GM19455 (cell line): Measurements from ENCODE around the gene GTF3C1.
"Not testable (repeated sequence)": the region's sequence is repeated elsewhere in the genome, so short reads cannot be mapped to it uniquely, and the experiment has no call there.

Experiments used
- ATAC-seq: cut with Tn5 transposase; IDR thresholded peaks from one replicate; pipeline ENCODE4 v1.9.1; 2021; ENCODE audit not compliant: unreplicated experiment

Gene GTF3C1

DNA sequence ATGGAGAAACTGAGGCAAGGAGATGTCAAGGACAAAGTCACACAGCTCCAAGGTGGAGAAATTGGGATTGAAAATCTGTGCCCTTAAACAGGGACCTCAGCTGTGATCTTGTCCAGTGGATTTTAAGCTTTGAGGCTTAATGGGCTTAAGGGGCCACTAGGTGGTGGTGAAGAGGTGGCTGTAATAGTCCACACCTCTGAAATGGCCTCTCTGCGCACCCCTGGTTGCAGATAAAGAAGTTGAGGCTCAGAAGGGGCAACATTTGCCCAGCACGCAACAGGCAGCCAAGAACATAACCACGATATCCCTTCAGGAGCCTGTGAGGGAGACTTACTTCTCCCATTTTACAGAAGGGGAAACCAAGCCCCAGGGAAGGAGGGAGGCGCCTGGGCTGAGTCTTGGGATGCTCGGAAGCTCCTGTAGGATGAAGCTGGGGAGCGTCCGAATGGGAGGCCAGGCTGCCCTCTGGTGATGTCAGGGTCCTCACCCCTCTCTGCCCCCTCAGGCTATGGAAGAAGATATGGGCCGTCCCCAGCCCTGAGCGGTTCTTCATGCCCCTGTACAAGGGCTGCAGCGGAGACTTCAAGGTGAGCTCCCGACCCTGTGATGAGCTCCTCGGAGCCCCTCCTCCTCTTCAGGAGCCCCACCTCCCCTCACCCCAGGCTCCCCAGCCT is 104.1 kb downstream of the GTF3C1 start:
- no peak for ATAC-seq

DNA sequence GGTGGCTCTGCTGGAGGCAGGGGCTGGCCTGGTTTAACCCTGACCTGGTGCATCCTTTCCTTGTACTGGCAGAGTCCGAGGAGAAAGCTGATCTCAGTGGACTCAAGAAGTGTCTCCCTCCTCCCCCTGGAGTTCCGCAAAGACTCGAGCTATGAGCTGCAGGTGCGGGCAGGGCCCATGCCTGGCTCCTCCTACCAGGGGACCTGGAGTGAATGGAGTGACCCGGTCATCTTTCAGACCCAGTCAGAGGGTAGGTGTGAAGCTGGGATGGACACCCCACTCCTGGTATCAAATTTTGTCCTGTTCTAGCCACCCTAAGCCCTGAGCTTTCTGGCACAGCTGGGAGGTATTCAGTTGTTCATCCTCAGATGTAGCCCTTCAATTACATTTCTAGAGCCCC is 105.2 kb downstream of the GTF3C1 start:
- no peak for ATAC-seq

- ATAC-seq = no peak
These were observed 105.7 kb downstream of the GTF3C1 start for GRCh38 chr16:27444015-27444414.

DNA sequence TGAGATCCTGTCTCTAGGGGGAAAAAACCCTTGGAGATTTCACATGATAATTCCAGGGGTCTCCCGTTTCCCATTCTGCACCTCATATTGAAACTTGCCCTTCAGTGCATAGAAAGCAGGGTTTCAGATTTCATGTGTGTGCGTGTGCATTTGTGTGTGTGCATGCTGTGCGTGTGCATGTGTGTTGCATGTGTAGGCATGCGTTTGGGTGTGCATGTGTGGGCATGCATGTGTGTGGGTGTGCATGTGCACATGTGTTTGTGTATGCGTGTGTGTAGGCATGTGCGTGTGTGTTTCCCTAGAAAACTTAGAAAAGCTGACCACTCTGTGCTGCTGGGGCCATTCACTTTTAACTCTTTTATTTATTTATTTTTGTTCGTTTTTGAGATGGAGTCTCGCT is 107.7 kb downstream of the GTF3C1 start:
- ATAC-seq = no peak

DNA sequence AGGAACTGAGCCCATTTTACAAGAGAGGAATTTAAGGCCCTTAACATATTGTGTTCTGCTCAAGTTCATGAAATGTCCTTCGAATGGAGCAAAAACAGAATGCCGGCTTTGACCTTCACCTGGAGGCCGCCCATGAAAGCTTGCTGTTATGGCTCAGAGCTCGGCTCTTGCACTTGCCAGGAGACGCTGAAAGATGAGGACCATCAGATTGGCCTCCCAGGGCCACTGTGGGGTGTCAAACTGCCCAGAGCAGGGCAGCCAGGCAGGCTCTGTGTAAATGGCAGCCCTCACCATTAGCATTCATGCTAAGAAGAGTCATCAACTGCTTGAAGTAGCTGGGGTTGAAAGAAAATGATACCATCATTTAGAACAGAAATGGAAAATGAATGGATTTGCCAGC is 108.4 kb downstream of the GTF3C1 start:
- ATAC-seq = no peak

- no peak for ATAC-seq
These were observed 110.3 kb downstream of the GTF3C1 start for GRCh38 chr16:27439271-27440018.

DNA sequence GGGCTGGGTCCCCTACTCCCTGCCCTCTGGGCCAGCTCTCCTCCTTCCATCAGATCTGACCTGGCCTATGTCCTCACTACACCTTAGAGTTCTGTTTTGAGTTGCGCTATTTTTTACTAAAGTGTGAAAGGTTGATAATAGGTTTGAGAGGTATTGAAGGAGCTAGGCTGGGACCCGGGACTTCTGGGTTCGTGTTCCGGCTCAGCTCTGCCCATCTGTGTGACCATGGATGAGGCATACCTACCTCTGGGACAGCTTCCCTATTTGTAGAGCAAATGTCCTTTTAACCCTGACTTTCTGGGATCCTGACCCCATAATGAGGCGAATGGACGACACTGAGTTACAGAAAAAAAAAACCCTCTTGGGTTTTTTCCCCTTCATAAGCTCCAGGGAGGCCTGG is 111.8 kb downstream of the GTF3C1 start:
- no peak for ATAC-seq

DNA sequence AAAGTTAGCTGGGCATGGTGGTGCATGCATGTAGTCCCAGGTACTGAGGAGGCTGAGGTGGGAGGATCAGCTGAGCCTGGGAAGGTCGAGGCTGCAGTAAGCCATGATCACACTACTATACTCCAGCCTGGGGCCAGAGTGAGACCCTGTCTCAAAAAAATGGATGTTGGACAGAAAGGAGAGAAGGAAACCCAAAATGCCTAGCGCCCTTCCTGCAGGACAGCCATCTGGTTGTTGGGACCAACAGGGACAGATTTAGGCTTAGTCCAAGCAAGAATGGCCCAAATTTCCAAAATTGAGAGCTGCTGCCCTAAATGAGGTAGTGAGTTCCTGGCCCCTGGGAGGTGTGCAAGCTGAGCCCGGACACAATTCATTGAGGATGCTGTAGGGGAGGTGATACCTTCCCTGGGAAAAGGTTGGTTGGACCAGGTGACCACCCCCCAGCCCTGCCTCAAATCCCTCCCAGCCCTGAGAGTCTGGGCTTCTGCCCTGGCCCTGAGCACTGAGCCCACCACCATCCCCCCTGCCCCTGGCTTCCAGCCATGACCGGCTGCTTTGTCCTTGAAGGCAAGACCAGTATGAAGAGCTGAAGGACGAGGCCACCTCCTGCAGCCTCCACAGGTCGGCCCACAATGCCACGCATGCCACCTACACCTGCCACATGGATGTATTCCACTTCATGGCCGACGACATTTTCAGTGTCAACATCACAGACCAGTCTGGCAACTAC is 112.6 kb downstream of the GTF3C1 start:
- ATAC-seq = no peak

DNA sequence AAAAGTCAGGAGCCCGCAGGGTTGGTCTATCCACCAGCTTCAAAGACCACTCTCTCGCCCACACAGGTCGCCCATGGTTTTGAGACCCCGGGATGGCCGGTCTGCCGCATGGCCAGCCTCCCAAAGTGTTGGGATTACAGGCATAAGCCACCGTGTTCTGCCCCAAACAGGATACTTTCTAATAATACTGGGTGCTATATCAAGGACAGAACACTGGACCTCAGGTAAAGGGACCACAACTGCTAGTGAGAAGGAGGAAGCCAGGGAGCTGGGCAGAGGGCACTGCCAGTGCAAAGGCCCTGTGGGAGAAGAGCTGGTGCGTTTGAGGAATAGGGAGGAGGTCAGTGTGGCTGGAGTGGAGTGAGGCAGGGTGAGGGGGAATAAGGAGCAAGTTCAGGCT is 113.6 kb downstream of the GTF3C1 start:
- no peak for ATAC-seq

DNA sequence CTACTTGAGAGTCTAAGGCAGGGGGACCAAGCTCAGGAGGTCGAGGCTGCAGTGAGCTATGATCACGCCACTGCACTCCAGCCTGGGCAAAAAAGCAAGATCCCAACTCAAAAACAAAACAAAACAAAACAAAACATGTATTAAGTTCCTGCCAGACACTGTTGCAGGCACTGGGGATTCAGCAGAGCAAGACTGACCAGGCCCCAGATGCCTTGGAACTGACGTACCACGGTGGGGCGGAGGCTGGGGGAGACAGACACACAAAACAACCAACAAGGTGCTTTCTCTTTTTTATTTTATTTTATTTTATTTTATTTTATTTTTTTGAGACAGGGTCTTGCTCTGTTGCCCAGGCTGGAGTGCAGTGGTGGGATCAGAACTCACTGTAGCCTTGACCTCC is 114.6 kb downstream of the GTF3C1 start:
- not testable (repeated sequence) for ATAC-seq

- ATAC-seq = no peak
These were observed 115.3 kb downstream of the GTF3C1 start for GRCh38 chr16:27434141-27435051.

DNA sequence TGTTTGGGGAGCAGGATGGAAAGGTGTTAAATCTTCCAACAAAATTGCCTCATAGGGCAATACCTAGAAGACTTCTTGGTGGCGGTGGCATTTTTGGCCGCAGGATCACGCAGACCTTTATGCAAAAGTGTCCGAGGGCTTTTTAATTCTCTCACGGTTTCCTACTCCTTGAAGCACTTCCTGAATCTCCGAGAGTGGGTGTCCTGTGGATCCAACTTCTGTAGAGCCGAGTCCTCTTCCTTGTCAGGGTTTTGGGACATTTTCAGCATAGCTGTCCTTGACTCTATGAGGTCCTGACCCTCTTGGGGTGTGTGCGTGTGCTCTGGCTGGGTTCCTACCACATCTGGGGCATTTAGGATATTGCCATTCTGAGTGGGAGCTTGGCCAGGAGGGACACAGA is 116.1 kb downstream of the GTF3C1 start:
- ATAC-seq = no peak

DNA sequence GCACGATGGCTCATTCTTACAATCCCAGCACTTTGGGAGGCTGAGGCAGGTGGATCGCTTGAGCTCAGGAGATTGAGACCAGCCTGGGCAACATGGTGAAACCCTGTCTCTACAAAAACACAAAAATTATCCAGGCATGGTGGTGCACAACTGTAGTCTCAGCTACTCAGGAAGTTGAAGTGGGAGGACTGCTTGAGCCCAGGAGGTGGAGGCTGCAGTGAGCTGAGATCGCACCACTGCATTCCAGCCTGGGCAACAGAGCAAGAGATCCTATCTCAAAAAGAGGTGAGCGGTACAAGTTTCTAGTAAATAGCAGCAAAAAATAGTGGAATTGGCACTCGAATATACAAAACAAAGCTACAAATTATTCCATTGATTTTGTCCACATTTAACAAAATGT is 116.5 kb downstream of the GTF3C1 start:
- ATAC-seq = not testable (repeated sequence)

- no peak for ATAC-seq
These were observed 117.2 kb downstream of the GTF3C1 start for GRCh38 chr16:27432558-27432957.

- no peak for ATAC-seq
These were observed 117.8 kb downstream of the GTF3C1 start for GRCh38 chr16:27431773-27432532.

DNA sequence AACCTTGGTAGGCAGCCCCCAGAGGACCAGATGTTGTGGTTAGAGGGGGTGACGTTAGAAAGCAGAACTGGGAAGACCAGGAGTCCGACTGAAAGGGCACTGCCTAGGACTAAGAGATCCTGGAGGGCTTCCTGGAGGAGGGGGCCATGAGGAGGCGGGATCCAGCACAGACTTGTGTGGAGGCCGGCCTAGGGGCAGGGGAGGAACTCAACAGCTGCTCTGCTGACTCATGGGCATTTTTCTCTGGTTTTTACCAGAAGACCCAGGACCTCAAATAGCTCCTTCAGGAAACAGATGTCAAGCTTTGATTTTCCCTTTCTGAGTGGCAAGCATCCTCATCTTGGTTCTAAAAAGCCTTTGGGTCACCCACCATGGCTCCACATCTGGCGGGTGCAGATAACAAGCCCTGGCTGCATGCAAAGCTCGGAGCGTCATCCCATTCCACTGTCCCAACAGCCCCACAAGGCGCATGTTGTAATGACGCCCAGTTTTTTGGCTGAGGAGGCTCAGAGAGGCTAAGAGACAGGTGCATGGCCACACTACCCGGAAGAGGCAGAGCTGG is 118.7 kb downstream of the GTF3C1 start:
- no peak for ATAC-seq

GRCh38 chr16:27430512-27430911 is 119.2 kb downstream of the GTF3C1 start:
- no peak for ATAC-seq

GRCh38 chr16:27429981-27430441 is 119.7 kb downstream of the GTF3C1 start:
- no peak for ATAC-seq

DNA sequence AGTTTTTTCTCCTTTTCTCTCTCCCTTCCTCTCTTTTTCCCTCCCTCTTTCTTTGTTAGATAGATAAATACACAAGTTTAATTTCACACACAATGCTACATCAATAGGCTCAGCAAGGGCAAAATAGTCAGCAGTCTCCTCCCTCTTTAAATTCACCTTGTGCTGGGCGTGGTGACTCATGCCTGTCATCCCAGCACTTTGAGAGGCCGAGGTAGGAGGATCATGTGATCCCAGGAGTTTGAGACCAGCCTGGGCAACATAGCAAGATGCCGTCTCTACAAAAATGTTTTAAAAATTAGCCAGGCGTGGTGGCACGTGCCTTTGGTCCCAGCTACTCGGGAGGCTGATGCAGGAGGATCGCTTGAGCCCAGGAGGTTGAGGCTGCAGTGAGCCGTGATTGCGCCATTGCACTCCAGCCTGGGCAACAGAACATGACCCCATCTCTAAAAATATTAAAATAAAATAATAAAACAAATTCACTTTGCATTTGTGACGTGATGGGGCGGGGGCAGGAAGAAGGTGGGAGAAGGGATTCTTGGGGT is 120.3 kb downstream of the GTF3C1 start:
- no peak for ATAC-seq
